Measurements from ENCODE around the gene CD38. TPM values are rescaled to one million over a fixed set of nuclear protein-coding genes. Genes with fewer than 3 reads are reported as not detected.

The CD38 gene
- total and polyA plus RNA-seq, 2 experiments from 2014 or later: 0.13 to 1.1 TPM

- Histone ChIP-seq H3K9me2 (replicated peaks; ENCODE audit: insufficient read depth) (no peaks in the 10 kb centered on the region), H3K27ac (no peak overlapping the region), H3K4me2 (no peak overlapping the region), H4K20me1 (ENCODE audit: insufficient read depth, poor library complexity, severe bottlenecking) (no peaks in the 10 kb centered on the region), H3K4me1 (ENCODE audit: insufficient read depth) (no peaks in the 10 kb centered on the region), H3K79me2 (no peaks in the 10 kb centered on the region), H3K27me3 (no peaks in the 10 kb centered on the region), H3K4me3 (no peak overlapping the region), H3K9me3 (ENCODE audit: low read depth) (no peaks in the 10 kb centered on the region), H2AFZ (no peak overlapping the region), H3K36me3 (replicated peaks; ENCODE audit: insufficient read depth, low read depth) (no peaks in the 10 kb centered on the region)
- DNase-seq (ENCODE audit: low spot score): no peak
- 90% methylated on average over 4 of the region's 4 CpGs for WGBS (ENCODE audit: low lambda C conversion rate, missing lambda C conversion rate)
- TF ChIP-seq EZH2phosphoT487 (IDR thresholded peaks at IDR 0.05; ENCODE audit: low read depth, severe bottlenecking, unreplicated experiment) (no peak), EZH2 (IDR thresholded peaks at IDR 0.05; ENCODE audit: borderline replicate concordance) (no peak), CTCF (IDR thresholded peaks at IDR 0.05; ENCODE audit: poor library complexity) (no peak)
Observed at GRCh38 chr4:15870921-15871664, 93.0 kb downstream of the CD38 start.

DNA sequence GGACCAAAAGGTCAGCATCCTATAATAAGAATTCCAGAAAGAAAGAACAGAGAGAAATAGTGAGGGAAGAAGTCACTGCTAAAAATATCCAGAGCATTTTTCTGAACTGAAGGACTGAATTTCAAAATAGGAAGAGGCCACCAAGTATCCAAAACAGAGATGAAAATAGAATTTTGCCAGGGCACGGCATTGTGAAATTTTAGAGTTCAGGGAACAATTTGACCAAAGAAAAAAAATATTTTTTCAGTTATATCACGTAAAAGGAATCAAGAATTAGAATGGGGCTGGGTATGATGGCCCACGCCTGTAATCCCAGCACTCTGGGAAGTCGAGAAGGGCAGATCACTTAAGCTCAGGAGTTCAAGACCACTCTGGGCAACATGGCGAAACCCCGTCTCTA lies 95.0 kb downstream of the CD38 start:
- WGBS (ENCODE audit: low lambda C conversion rate, missing lambda C conversion rate): 93% methylated on average over 6 of the region's 6 CpGs
- H2AFZ ChIP-seq: no peak overlapping the region
- H4K20me1 ChIP-seq (ENCODE audit: insufficient read depth, poor library complexity, severe bottlenecking): no peaks in the 10 kb centered on the region
- H3K4me2 ChIP-seq: no peak overlapping the region
- H3K79me2 ChIP-seq: no peaks in the 10 kb centered on the region
- H3K36me3 ChIP-seq (replicated peaks; ENCODE audit: insufficient read depth, low read depth): no peaks in the 10 kb centered on the region
- H3K9me2 ChIP-seq (replicated peaks; ENCODE audit: insufficient read depth): no peaks in the 10 kb centered on the region
- no peak for DNase-seq (ENCODE audit: low spot score)
- no peaks in the 10 kb centered on the region for H3K9me3 ChIP-seq (ENCODE audit: low read depth)
- H3K27me3 ChIP-seq: no peaks in the 10 kb centered on the region
- H3K4me3 ChIP-seq: no peak overlapping the region
- no peak overlapping the region for H3K27ac ChIP-seq
- TF ChIP-seq EZH2phosphoT487 (IDR thresholded peaks at IDR 0.05; ENCODE audit: low read depth, severe bottlenecking, unreplicated experiment) (no peak), EZH2 (IDR thresholded peaks at IDR 0.05; ENCODE audit: borderline replicate concordance) (no peak), CTCF (IDR thresholded peaks at IDR 0.05; ENCODE audit: poor library complexity) (no peak)
- no peaks in the 10 kb centered on the region for H3K4me1 ChIP-seq (ENCODE audit: insufficient read depth)

DNA sequence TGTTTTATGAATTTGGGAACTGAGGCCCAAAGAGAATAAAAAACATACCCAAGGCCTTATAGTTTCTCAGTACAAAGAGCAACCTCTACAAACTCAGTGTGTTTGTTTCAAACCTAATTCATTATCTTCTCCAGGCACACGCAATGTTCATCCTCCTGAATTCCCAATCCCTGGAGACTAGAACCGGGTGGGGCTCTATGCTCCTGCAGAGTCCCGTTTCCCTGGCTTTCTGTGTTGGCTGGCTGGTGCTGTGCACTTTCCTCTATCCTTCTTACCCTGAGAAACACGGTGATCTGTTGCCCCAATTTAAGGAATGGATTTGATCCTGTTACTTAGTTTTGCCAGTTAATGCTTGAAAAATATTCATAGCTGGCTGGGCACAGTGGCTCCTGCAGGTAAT lies 96.5 kb downstream of the CD38 start:
- Histone ChIP-seq H3K9me3 (ENCODE audit: low read depth) (no peaks in the 10 kb centered on the region), H3K4me3 (no peak overlapping the region)
- WGBS (ENCODE audit: low lambda C conversion rate, missing lambda C conversion rate): 83% methylated on average over 4 of the region's 4 CpGs

More for the DNA sequence above, 96.5 kb downstream of the CD38 start:
- Histone ChIP-seq H3K79me2 (no peaks in the 10 kb centered on the region), H2AFZ (no peak overlapping the region), H4K20me1 (ENCODE audit: insufficient read depth, poor library complexity, severe bottlenecking) (no peaks in the 10 kb centered on the region), H3K4me2 (no peak overlapping the region), H3K27ac (no peak overlapping the region), H3K9me2 (replicated peaks; ENCODE audit: insufficient read depth) (no peaks in the 10 kb centered on the region), H3K36me3 (replicated peaks; ENCODE audit: insufficient read depth, low read depth) (no peaks in the 10 kb centered on the region), H3K4me1 (ENCODE audit: insufficient read depth) (no peaks in the 10 kb centered on the region), H3K27me3 (no peaks in the 10 kb centered on the region)
- DNase-seq (ENCODE audit: low spot score): no peak
- TF ChIP-seq EZH2phosphoT487 (IDR thresholded peaks at IDR 0.05; ENCODE audit: low read depth, severe bottlenecking, unreplicated experiment) (no peak), CTCF (IDR thresholded peaks at IDR 0.05; ENCODE audit: poor library complexity) (no peak), EZH2 (IDR thresholded peaks at IDR 0.05; ENCODE audit: borderline replicate concordance) (no peak)
